Measurements from ENCODE around the gene RHBDL3. TPM values are rescaled to one million over a fixed set of nuclear protein-coding genes. Genes with fewer than 3 reads are reported as not detected.
"Not testable (repeated sequence)": the region's sequence is repeated elsewhere in the genome, so short reads cannot be mapped to it uniquely, and the experiment has no call there.

RHBDL3 gene
- total and polyA plus RNA-seq, 9 donors = 1.1 to 2.4 (median 1.5) TPM

DNA sequence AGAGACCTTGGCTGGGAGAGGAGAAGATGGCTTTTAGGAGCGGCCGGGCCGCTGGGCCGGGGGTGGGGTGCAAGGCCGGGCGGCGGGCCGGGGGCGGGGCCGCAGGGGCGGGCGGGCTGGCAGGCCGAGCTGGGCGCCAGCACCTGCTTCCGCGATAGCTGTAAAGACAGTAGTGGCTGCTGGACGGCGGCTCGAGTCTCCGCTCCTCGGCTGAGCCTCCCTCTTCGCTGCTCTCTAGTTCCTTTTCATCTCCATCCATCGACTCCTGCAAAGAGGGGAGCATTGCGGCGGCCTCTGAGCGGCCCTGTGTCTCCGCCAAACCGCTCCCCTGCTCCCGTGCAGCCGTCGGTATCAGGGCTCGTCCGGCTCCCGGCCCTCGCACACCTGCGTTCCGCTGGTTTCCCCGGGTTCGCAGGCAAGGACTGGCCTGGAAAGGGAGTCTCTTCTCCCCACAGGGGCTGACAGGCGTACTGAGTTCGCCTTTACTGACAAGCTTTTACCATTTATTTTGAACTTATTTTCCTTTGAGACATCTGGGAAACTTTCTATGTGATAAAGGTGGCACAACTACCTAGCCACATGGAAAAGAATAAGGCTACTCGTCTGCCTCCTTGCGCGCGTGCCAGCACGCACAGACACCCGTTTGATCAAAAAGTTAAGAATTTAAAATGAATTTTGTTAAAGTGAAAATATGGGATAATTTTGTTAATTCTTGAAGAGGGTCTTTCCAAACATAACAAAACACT, 76.4 kb downstream of the RHBDL3 start, which contains the start of gene C17orf75:
Gene C17orf75 (minus strand): TSS at position 317 of the 746 bp plus-strand sequence. CDS start 34 bp downstream, at position 283.
- Histone ChIP-seq H3K4me3 (ENCODE audit: low read length) (peak within 1 kb of the TSS; percentile 55), H3K36me3 (ENCODE audit: control insufficient read depth, insufficient read depth, low read length) (peaks cover 17% of the 10 kb centered on the region), H3K27ac (ENCODE audit: low read length) (peak within 1 kb of the TSS; percentile 84), H3K4me1 (ENCODE audit: control insufficient read depth, insufficient read depth, low read length) (peaks cover 12% of the 10 kb centered on the region), H3K27me3 (ENCODE audit: control insufficient read depth, insufficient read depth, low read length) (no peaks in the 10 kb centered on the region), H3K9me3 (replicated peaks; ENCODE audit: control insufficient read depth, low read depth, low read length) (no peaks in the 10 kb centered on the region)
- 0% methylated on average over 33 of the region's 47 CpGs for WGBS (ENCODE audit: insufficient coverage)
- DNase-seq = peak; percentile 88

DNA sequence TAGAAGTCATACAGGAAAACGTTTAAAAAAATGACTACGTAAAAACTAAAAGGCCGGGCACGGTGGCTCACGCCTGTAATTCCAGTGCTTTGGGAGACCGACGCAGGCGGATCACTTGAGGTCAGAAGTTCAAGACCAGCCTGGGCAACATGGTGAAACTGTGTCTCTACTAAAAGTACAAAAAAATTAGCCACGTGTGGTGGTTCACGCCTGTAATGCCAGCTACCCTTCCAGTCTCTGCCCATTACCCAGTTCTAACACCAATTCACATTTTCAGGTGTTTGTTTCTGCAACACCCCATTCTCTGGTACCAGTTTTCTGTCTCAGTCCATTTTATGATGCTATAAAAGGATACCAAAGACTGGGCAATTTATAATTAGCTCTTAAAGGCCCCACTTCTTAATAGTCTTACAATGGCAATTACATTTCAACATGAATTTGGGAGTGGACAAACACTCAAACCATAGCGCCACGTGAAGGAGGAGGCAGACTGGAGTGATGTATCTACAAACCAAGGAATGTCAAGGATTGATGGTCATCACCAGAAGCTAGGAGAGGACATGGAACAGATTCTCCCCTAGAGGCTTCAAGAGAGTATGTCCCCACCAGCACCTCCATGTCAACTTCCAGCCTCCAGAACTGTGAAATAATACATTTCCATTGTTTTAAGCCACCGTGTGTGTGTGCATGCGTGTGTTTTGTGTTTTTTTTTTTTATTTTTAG, 77.1 kb downstream of the RHBDL3 start:
- WGBS (ENCODE audit: insufficient coverage) = 69% methylated on average over 9 of the region's 14 CpGs
- peaks cover 11% of the 10 kb centered on the region for H3K36me3 ChIP-seq (ENCODE audit: control insufficient read depth, insufficient read depth, low read length)
- H3K4me1 ChIP-seq (ENCODE audit: control insufficient read depth, insufficient read depth, low read length) = peaks cover 12% of the 10 kb centered on the region
- H3K27ac ChIP-seq (ENCODE audit: low read length) = peak overlapping the region; percentile 84
- H3K27me3 ChIP-seq (ENCODE audit: control insufficient read depth, insufficient read depth, low read length) = no peaks in the 10 kb centered on the region
- H3K9me3 ChIP-seq (replicated peaks; ENCODE audit: control insufficient read depth, low read depth, low read length) = no peaks in the 10 kb centered on the region
- peak overlapping the region; percentile 55 for H3K4me3 ChIP-seq (ENCODE audit: low read length)
- DNase-seq = no peak

- 74% methylated on average over 8 of the region's 11 CpGs for WGBS (ENCODE audit: insufficient coverage)
These were observed 80.4 kb downstream of the RHBDL3 start for GRCh38 chr17:32345951-32346600.

DNA sequence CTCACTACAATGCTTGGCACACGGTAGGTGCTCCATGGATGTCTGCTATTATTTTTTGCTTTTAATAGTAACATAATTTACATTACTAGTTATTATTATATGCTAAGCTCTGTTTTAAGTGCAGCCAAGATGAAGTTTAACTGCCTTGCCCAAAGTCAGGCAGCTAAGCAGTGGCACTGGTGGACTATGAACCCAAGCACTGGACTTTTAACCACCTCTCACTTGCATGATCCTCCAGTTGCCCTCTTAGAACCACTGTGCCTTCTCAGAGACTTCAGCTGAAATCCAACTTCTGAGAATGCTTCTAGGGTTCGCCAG, 82.8 kb downstream of the RHBDL3 start:
- no peak for DNase-seq
- Histone ChIP-seq H3K27me3 (ENCODE audit: control insufficient read depth, insufficient read depth, low read length) (no peaks in the 10 kb centered on the region), H3K27ac (ENCODE audit: low read length) (no peak overlapping the region), H3K4me3 (ENCODE audit: low read length) (no peak overlapping the region), H3K9me3 (replicated peaks; ENCODE audit: control insufficient read depth, low read depth, low read length) (no peaks in the 10 kb centered on the region), H3K4me1 (ENCODE audit: control insufficient read depth, insufficient read depth, low read length) (peaks cover 14% of the 10 kb centered on the region), H3K36me3 (ENCODE audit: control insufficient read depth, insufficient read depth, low read length) (peaks cover 7% of the 10 kb centered on the region)
- no CpG with 5 or more reads among the region's 2 CpGs for WGBS (ENCODE audit: insufficient coverage)

More at GRCh38 chr17:32345951-32346600, 80.4 kb downstream of the RHBDL3 start:
- Histone ChIP-seq H3K9me3 (replicated peaks; ENCODE audit: control insufficient read depth, low read depth, low read length) (no peaks in the 10 kb centered on the region), H3K27ac (ENCODE audit: low read length) (no peak overlapping the region), H3K4me1 (ENCODE audit: control insufficient read depth, insufficient read depth, low read length) (peaks cover 14% of the 10 kb centered on the region), H3K27me3 (ENCODE audit: control insufficient read depth, insufficient read depth, low read length) (no peaks in the 10 kb centered on the region), H3K4me3 (ENCODE audit: low read length) (no peak overlapping the region), H3K36me3 (ENCODE audit: control insufficient read depth, insufficient read depth, low read length) (no peaks in the 10 kb centered on the region)
- DNase-seq = no peak

DNA sequence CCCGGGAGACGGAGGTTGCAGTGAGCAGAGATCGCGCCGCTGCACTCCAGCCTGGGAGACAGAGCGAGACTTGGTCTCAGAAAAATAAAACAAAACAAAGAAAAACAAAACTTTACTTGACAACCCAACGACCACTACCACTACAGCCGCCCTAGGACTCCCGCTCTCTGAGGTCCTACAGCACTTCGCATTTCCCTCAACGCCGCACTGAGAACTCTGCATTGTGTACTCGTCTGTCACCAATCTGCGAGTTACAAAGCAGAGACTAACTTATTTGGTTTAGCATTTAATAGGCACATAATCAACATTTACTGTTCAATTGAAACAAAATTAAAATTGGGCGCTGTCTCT, 83.8 kb downstream of the RHBDL3 start:
- Histone ChIP-seq H3K4me1 (ENCODE audit: control insufficient read depth, insufficient read depth, low read length) (peaks cover 19% of the 10 kb centered on the region), H3K36me3 (ENCODE audit: control insufficient read depth, insufficient read depth, low read length) (peaks cover 14% of the 10 kb centered on the region), H3K4me3 (ENCODE audit: low read length) (peak overlapping the region; percentile 100), H3K9me3 (replicated peaks; ENCODE audit: control insufficient read depth, low read depth, low read length) (no peaks in the 10 kb centered on the region), H3K27me3 (ENCODE audit: control insufficient read depth, insufficient read depth, low read length) (no peaks in the 10 kb centered on the region), H3K27ac (ENCODE audit: low read length) (peak overlapping the region; percentile 100)
- WGBS (ENCODE audit: insufficient coverage) = 7% methylated on average over 10 of the region's 15 CpGs
- peak; percentile 50 for DNase-seq

- H3K36me3 ChIP-seq (ENCODE audit: control insufficient read depth, insufficient read depth, low read length) = peaks cover 19% of the 10 kb centered on the region
- under 1% methylated on average over 30 of the region's 47 CpGs for WGBS (ENCODE audit: insufficient coverage)
- no peaks in the 10 kb centered on the region for H3K27me3 ChIP-seq (ENCODE audit: control insufficient read depth, insufficient read depth, low read length)
- H3K4me3 ChIP-seq (ENCODE audit: low read length) = peak within 1 kb of the TSS; percentile 100
- peak; percentile 99 for DNase-seq
- H3K9me3 ChIP-seq (replicated peaks; ENCODE audit: control insufficient read depth, low read depth, low read length) = no peaks in the 10 kb centered on the region
- H3K27ac ChIP-seq (ENCODE audit: low read length) = peak within 1 kb of the TSS; percentile 100
- H3K4me1 ChIP-seq (ENCODE audit: control insufficient read depth, insufficient read depth, low read length) = peaks cover 23% of the 10 kb centered on the region
These were observed 84.4 kb downstream of the RHBDL3 start, which contains the start of gene ZNF207 for GRCh38 chr17:32349854-32350665. Gene ZNF207 (plus strand): TSS chr17:32350157. CDS start chr17:32350286, 129 bp downstream.

DNA sequence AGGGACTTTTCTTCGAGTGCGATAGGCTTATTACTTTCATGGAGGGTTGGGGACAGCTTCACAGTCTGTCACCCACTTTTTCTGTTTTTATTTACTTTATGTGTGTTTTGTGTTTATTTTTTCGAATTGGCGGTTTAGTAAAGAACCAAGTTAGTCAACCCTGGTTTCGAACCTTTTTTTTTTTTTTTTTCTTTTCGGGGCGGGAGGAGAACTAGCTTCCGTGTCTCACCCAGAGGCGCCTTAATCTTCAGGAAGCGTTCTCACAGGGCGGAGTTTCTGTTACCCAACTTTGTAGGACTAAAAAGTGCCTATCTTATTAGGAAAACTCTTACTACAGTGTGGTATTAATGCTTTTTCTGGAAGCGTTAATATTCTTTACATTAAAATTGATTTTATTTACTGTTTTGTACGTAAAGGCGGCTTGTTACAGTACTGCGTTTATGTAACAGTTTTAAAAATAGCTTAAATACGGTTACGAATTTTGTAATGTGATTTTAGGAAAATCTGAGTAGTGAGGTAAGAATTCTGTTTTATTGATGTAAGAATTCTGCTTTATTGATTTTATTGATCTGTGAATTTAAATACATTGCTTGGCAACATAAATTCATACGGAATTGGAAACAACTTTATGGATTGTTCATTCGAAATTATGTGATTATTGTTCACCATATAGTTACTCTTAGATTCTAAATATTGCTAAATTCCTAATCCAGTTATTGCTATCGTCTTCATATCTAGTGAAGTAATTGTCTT, 85.2 kb downstream of the RHBDL3 start:
- peak; percentile 87 for DNase-seq
- H3K4me3 ChIP-seq (ENCODE audit: low read length) = peak overlapping the region; percentile 100
- peak overlapping the region; percentile 100 for H3K27ac ChIP-seq (ENCODE audit: low read length)
- WGBS (ENCODE audit: insufficient coverage) = 0% methylated on average over 1 of the region's 20 CpGs
- H3K9me3 ChIP-seq (replicated peaks; ENCODE audit: control insufficient read depth, low read depth, low read length) = no peaks in the 10 kb centered on the region
- H3K27me3 ChIP-seq (ENCODE audit: control insufficient read depth, insufficient read depth, low read length) = no peaks in the 10 kb centered on the region
- H3K4me1 ChIP-seq (ENCODE audit: control insufficient read depth, insufficient read depth, low read length) = peaks cover 26% of the 10 kb centered on the region
- peaks cover 26% of the 10 kb centered on the region for H3K36me3 ChIP-seq (ENCODE audit: control insufficient read depth, insufficient read depth, low read length)

DNA sequence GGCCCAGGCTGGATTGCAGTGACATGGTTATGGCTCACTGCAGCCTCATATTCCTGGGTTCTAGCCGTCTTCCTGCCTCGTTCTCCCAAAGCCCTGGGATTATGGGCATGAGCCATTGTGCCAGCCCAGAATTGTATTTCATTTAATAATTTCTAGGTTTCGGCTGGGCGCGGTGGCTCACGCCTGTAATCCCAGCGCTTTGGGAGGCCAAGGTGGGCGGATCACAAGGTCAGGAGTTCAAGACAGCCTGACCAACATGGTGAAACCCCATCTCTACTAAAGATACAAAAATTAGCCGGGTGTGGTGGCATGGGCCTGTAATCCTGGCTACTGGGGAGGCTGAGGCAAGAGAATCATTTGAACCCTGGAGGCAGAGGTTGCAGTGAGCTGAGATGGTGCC, 87.1 kb downstream of the RHBDL3 start:
- H3K27ac ChIP-seq (ENCODE audit: low read length); H3K4me3 ChIP-seq (ENCODE audit: low read length); H3K9me3 ChIP-seq (replicated peaks; ENCODE audit: control insufficient read depth, low read depth, low read length); DNase-seq; H3K27me3 ChIP-seq (ENCODE audit: control insufficient read depth, insufficient read depth, low read length): not testable (repeated sequence)
- Histone ChIP-seq H3K36me3 (ENCODE audit: control insufficient read depth, insufficient read depth, low read length) (peaks cover 35% of the 10 kb centered on the region), H3K4me1 (ENCODE audit: control insufficient read depth, insufficient read depth, low read length) (peaks cover 26% of the 10 kb centered on the region)
- 100% methylated on average over 1 of the region's 9 CpGs for WGBS (ENCODE audit: insufficient coverage)

- H3K27ac ChIP-seq (ENCODE audit: low read length) = no peak overlapping the region
- no peak for DNase-seq
- WGBS (ENCODE audit: insufficient coverage) = 77% methylated on average over 5 of the region's 6 CpGs
- H3K27me3 ChIP-seq (ENCODE audit: control insufficient read depth, insufficient read depth, low read length) = no peaks in the 10 kb centered on the region
- H3K36me3 ChIP-seq (ENCODE audit: control insufficient read depth, insufficient read depth, low read length) = peaks cover 59% of the 10 kb centered on the region
- no peak overlapping the region for H3K4me3 ChIP-seq (ENCODE audit: low read length)
- H3K4me1 ChIP-seq (ENCODE audit: control insufficient read depth, insufficient read depth, low read length) = peaks cover 19% of the 10 kb centered on the region
- no peaks in the 10 kb centered on the region for H3K9me3 ChIP-seq (replicated peaks; ENCODE audit: control insufficient read depth, low read depth, low read length)
These were observed 90.2 kb downstream of the RHBDL3 start for GRCh38 chr17:32355649-32356377.
